Keratinocyte (primary cell): ENCODE data around the gene KCNMA1. TPM values are rescaled to one million over a fixed set of nuclear protein-coding genes. Genes with fewer than 3 reads are reported as not detected.

Experiments used
- DNase-seq: peaks from one replicate; pipeline ENCODE4 v3.0.0-alpha.2; 2011; ENCODE audit warnings: low read depth, missing footprints, low spot score
- FAIRE-seq: peaks from 2 replicates; lab custom pipeline; 2011; peaks lifted over from hg19 to GRCh38; lab: Jason Lieb, UNC
- H2AFZ ChIP-seq: 2 replicates; pipeline ENCODE4 v1.6.0; 2012; ENCODE audit warnings: low read length, control low read depth, inconsistent platforms; ENCODE audit not compliant: control insufficient read depth
- H3K27ac ChIP-seq: 2 replicates; pipeline ENCODE4 v1.5.1; 2011; ENCODE audit warnings: low read length; ENCODE audit not compliant: control insufficient read depth, insufficient read depth
- H3K27me3 ChIP-seq: 3 replicates; pipeline ENCODE4 v1.6.0; 2011; ENCODE audit warnings: low read length; ENCODE audit not compliant: control insufficient read depth, insufficient read depth; ENCODE audit errors: extremely low read depth
- H3K36me3 ChIP-seq, 2 experiments: 2 replicates in 1 of 2; 3 replicates in 1 of 2; pipeline ENCODE4 v1.5.1; 2011; ENCODE audit warnings: low read length in 2 of 2, mild to moderate bottlenecking in 1 of 2; ENCODE audit not compliant: control insufficient read depth in 2 of 2, insufficient read depth in 2 of 2; ENCODE audit errors: extremely low read depth in 1 of 2
- H3K4me1 ChIP-seq: 3 replicates; pipeline ENCODE4 v1.5.1; 2011; ENCODE audit warnings: low read length; ENCODE audit not compliant: control insufficient read depth, insufficient read depth; ENCODE audit errors: extremely low read depth
- H3K4me2 ChIP-seq: 3 replicates; pipeline ENCODE4 v1.6.0; 2011; ENCODE audit warnings: low read depth, low read length; ENCODE audit not compliant: control insufficient read depth, insufficient read depth; ENCODE audit errors: extremely low read depth
- H3K4me3 ChIP-seq, 3 experiments: fragments of 200-600 bp in 1 of 3; sonication (generic) in 1 of 3; 2 replicates in 2 of 3; 3 replicates in 1 of 3; pipeline ENCODE4 v1.5.1; 2011 to 2016; ENCODE audit warnings: low read length in 3 of 3, mild to moderate bottlenecking in 3 of 3, control low read depth in 2 of 3, inconsistent platforms in 1 of 3, low read depth in 1 of 3, mixed read lengths in 1 of 3, mixed run types in 1 of 3, moderate library complexity in 1 of 3; ENCODE audit not compliant: control insufficient read depth in 2 of 3, insufficient read depth in 2 of 3; ENCODE audit errors: extremely low read depth in 1 of 3
- H3K79me2 ChIP-seq: 2 replicates; pipeline ENCODE4 v1.6.0; 2012; ENCODE audit warnings: low read length; ENCODE audit not compliant: control insufficient read depth, insufficient read depth
- H3K9ac ChIP-seq: 3 replicates; pipeline ENCODE4 v1.6.0; 2011; ENCODE audit warnings: low read length; ENCODE audit not compliant: control insufficient read depth, insufficient read depth; ENCODE audit errors: extremely low read depth
- H3K9me1 ChIP-seq: 3 replicates; pipeline ENCODE4 v1.6.0; 2011; ENCODE audit warnings: low read length; ENCODE audit not compliant: control insufficient read depth, insufficient read depth; ENCODE audit errors: extremely low read depth
- H3K9me3 ChIP-seq: 2 replicates; pipeline ENCODE4 v1.5.1; 2012; ENCODE audit warnings: low read depth, low read length; ENCODE audit not compliant: control insufficient read depth
- H4K20me1 ChIP-seq: 3 replicates; pipeline ENCODE4 v1.6.0; 2011; ENCODE audit warnings: low read length; ENCODE audit not compliant: control insufficient read depth, insufficient read depth; ENCODE audit errors: extremely low read depth
- EZH2 ChIP-seq: IDR thresholded peaks from one replicate; pipeline ENCODE4 v1.6.1; 2012; ENCODE audit warnings: inconsistent platforms, mild to moderate bottlenecking, low read length, moderate library complexity
- dilution Hi-C: fragments of 300-500 bp; cut with MboI; formaldehyde crosslinking; loops from one replicate; pipeline ENCODE4 v1.7.0; 2020; ENCODE audit warnings: low sequenced_read_pairs; ENCODE audit not compliant: extremely low pct_ligation_motif_present
- polyA plus RNA-seq, 5 experiments: library from polyadenylated mRNA; depleted of rRNA in 3 of 5; stranded (reverse) in 3 of 5; stranded (forward) in 1 of 5; unstranded in 1 of 5; fragments of >200 nt; gene quantifications; 1 replicate in 1 of 5; 2 replicates in 3 of 5; 3 replicates in 1 of 5; pipeline versions ENCODE4 v1.2.1 to v1.2.3, GENCODE V29; 2011 to 2012; ENCODE audit warnings: missing spikeins in 2 of 5, low read depth in 1 of 5, low replicate concordance in 1 of 5
- TF ChIP-seq, protein P1 (sequence below), 3 experiments: IDR thresholded peaks in 1 of 3; conservative IDR thresholded peaks in 1 of 3; optimal IDR thresholded peaks in 1 of 3; 2 replicates in 2 of 3; 3 replicates in 1 of 3; pipeline versions ENCODE3 to v1.5.1; 2011; ENCODE audit warnings: low read length in 3 of 3, mild to moderate bottlenecking in 3 of 3, moderate library complexity in 2 of 3, control low read depth in 1 of 3, inconsistent platforms in 1 of 3; ENCODE audit not compliant: insufficient read depth in 2 of 3; ENCODE audit errors: extremely low read depth in 1 of 3

The KCNMA1 gene
- polyA plus RNA-seq, 1 donor (not counting 4 experiments of a cell fraction or from before 2014, with no cell fraction given), result 6.3 TPM

GRCh38 chr10:77021966-77022490 is 615.6 kb downstream of the KCNMA1 start:
- dilution Hi-C loops, result no loop called here
- no peak for DNase-seq
- FAIRE-seq, result no peak

GRCh38 chr10:77020426-77021040 is 617.1 kb downstream of the KCNMA1 start:
- no peak overlapping the region for H2AFZ ChIP-seq
- no peak overlapping the region for H3K4me2 ChIP-seq
- DNase-seq (no peak), FAIRE-seq (no peak)
- no peak overlapping the region for H3K27ac ChIP-seq
- TF ChIP-seq, protein P1, sequence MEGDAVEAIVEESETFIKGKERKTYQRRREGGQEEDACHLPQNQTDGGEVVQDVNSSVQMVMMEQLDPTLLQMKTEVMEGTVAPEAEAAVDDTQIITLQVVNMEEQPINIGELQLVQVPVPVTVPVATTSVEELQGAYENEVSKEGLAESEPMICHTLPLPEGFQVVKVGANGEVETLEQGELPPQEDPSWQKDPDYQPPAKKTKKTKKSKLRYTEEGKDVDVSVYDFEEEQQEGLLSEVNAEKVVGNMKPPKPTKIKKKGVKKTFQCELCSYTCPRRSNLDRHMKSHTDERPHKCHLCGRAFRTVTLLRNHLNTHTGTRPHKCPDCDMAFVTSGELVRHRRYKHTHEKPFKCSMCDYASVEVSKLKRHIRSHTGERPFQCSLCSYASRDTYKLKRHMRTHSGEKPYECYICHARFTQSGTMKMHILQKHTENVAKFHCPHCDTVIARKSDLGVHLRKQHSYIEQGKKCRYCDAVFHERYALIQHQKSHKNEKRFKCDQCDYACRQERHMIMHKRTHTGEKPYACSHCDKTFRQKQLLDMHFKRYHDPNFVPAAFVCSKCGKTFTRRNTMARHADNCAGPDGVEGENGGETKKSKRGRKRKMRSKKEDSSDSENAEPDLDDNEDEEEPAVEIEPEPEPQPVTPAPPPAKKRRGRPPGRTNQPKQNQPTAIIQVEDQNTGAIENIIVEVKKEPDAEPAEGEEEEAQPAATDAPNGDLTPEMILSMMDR (optimal IDR thresholded peaks at IDR 0.05 in 1 of 3, IDR thresholded peaks at IDR 0.05 in 1 of 3, conservative IDR thresholded peaks at IDR 0.05 in 1 of 3; ENCODE audit: extremely low read depth in 1 of 3, insufficient read depth in 2 of 3, low read length in 3 of 3), result no peak
- TF ChIP-seq EZH2, result no peak
- dilution Hi-C loops, result no loop called here
- no peaks in the 10 kb centered on the region for H3K27me3 ChIP-seq
- no peaks in the 10 kb centered on the region for H3K9me3 ChIP-seq
- H3K36me3 ChIP-seq, result no peaks in the 10 kb centered on the region
- no peaks in the 10 kb centered on the region for H3K4me1 ChIP-seq
- H3K79me2 ChIP-seq, result no peaks in the 10 kb centered on the region
- H4K20me1 ChIP-seq, result no peaks in the 10 kb centered on the region
- no peaks in the 10 kb centered on the region for H3K9me1 ChIP-seq
- no peak overlapping the region for H3K9ac ChIP-seq
- H3K4me3 ChIP-seq, result no peak overlapping the region

More at GRCh38 chr10:77021966-77022490, 615.6 kb downstream of the KCNMA1 start:
- H3K27me3 ChIP-seq, result no peaks in the 10 kb centered on the region
- H3K9ac ChIP-seq, result no peak overlapping the region
- H4K20me1 ChIP-seq, result no peaks in the 10 kb centered on the region
- TF ChIP-seq, protein P1 (optimal IDR thresholded peaks at IDR 0.05 in 1 of 3, IDR thresholded peaks at IDR 0.05 in 1 of 3, conservative IDR thresholded peaks at IDR 0.05 in 1 of 3; ENCODE audit: extremely low read depth in 1 of 3, insufficient read depth in 2 of 3, low read length in 3 of 3), result no peak
- no peak for TF ChIP-seq EZH2
- H2AFZ ChIP-seq, result no peak overlapping the region
- no peaks in the 10 kb centered on the region for H3K9me3 ChIP-seq
- H3K36me3 ChIP-seq, result no peaks in the 10 kb centered on the region
- no peaks in the 10 kb centered on the region for H3K4me1 ChIP-seq
- no peak overlapping the region for H3K27ac ChIP-seq
- H3K4me3 ChIP-seq, result no peak overlapping the region
- H3K4me2 ChIP-seq, result no peak overlapping the region
- no peaks in the 10 kb centered on the region for H3K9me1 ChIP-seq
- no peaks in the 10 kb centered on the region for H3K79me2 ChIP-seq
